Trophoblast cell (in vitro differentiated cells and primary cell): ENCODE measurements around the gene AGAP1.

ENCODE experiments used
- DNase-seq, 2 donors: peaks; one replicate each; pipeline ENCODE4 v3.0.0-alpha.2; 2016
- H2AFZ ChIP-seq: 2 replicates; pipeline ENCODE4 v1.6.1; 2013; ENCODE audit warnings: low read length, moderate library complexity, mild to moderate bottlenecking; ENCODE audit not compliant: insufficient read depth, poor library complexity
- H2AK5ac ChIP-seq: 2 replicates; pipeline ENCODE4 v1.6.1; 2013; ENCODE audit warnings: mild to moderate bottlenecking, low read length
- H2BK120ac ChIP-seq: 2 replicates; pipeline ENCODE4 v1.6.1; 2013; ENCODE audit warnings: low read length, mild to moderate bottlenecking, moderate library complexity; ENCODE audit not compliant: insufficient read depth, poor library complexity
- H2BK12ac ChIP-seq: 2 replicates; pipeline ENCODE4 v1.6.1; 2013; ENCODE audit warnings: mild to moderate bottlenecking, low read length, moderate library complexity
- H2BK5ac ChIP-seq: 2 replicates; pipeline ENCODE4 v1.6.1; 2013; ENCODE audit warnings: low read length, low read depth, moderate library complexity, mild to moderate bottlenecking; ENCODE audit not compliant: poor library complexity
- H3K14ac ChIP-seq: 2 replicates; pipeline ENCODE4 v1.6.1; 2013; ENCODE audit warnings: mild to moderate bottlenecking, low read length
- H3K18ac ChIP-seq: 2 replicates; pipeline ENCODE4 v1.6.1; 2013; ENCODE audit warnings: mild to moderate bottlenecking, low read length
- H3K23ac ChIP-seq: 2 replicates; pipeline ENCODE4 v1.6.1; 2013; ENCODE audit warnings: low read length
- H3K27ac ChIP-seq: 2 replicates; pipeline ENCODE4 v1.5.1; 2013; ENCODE audit warnings: low read depth, mild to moderate bottlenecking, inconsistent platforms, low read length, moderate library complexity
- H3K27me3 ChIP-seq: 2 replicates; pipeline ENCODE4 v1.6.1; 2013; ENCODE audit warnings: inconsistent platforms, mild to moderate bottlenecking, low read length, moderate library complexity; ENCODE audit not compliant: insufficient read depth
- H3K36me3 ChIP-seq, 2 experiments: 1 replicate in 1 of 2; 2 replicates in 1 of 2; pipeline ENCODE4 v1.6.1; 2013; ENCODE audit warnings: low read length in 2 of 2, mild to moderate bottlenecking in 2 of 2, moderate library complexity in 1 of 2; ENCODE audit not compliant: insufficient read depth in 2 of 2, control insufficient read depth in 1 of 2
- H3K4ac ChIP-seq: 2 replicates; pipeline ENCODE4 v1.6.1; 2013; ENCODE audit warnings: low read depth, mild to moderate bottlenecking, low read length, moderate library complexity
- H3K4me1 ChIP-seq, 2 experiments: 1 replicate in 1 of 2; 2 replicates in 1 of 2; pipeline ENCODE4 v1.6.1; 2013; ENCODE audit warnings: low read length in 2 of 2, mild to moderate bottlenecking in 2 of 2, moderate library complexity in 1 of 2; ENCODE audit not compliant: insufficient read depth in 2 of 2, control insufficient read depth in 1 of 2
- H3K4me2 ChIP-seq: 2 replicates; pipeline ENCODE4 v1.6.1; 2013; ENCODE audit warnings: inconsistent platforms, mild to moderate bottlenecking, low read length, moderate library complexity
- H3K4me3 ChIP-seq: 2 replicates; pipeline ENCODE4 v1.5.1; 2013; ENCODE audit warnings: mild to moderate bottlenecking, low read depth, low read length, inconsistent platforms
- H3K79me1 ChIP-seq: one replicate; pipeline ENCODE4 v1.6.1; 2013; ENCODE audit warnings: low read length
- H3K79me2 ChIP-seq: 2 replicates; pipeline ENCODE4 v1.6.1; 2013; ENCODE audit warnings: low read length, mild to moderate bottlenecking; ENCODE audit not compliant: control insufficient read depth, insufficient read depth, poor library complexity
- H3K9ac ChIP-seq: 2 replicates; pipeline ENCODE4 v1.6.1; 2013; ENCODE audit warnings: mild to moderate bottlenecking, low read length
- H3K9me3 ChIP-seq: 2 replicates; pipeline ENCODE4 v1.6.1; 2013; ENCODE audit warnings: low read depth, mild to moderate bottlenecking, control low read depth, inconsistent platforms, low read length; ENCODE audit not compliant: insufficient read depth
- H4K12ac ChIP-seq: 2 replicates; pipeline ENCODE4 v1.6.1; 2013; ENCODE audit warnings: low read depth, mild to moderate bottlenecking, low read length, moderate library complexity
- H4K8ac ChIP-seq: 2 replicates; pipeline ENCODE4 v1.6.1; 2013; ENCODE audit warnings: low read depth, mild to moderate bottlenecking, low read length, moderate library complexity
- H4K91ac ChIP-seq: one replicate; pipeline ENCODE4 v1.6.1; 2013; ENCODE audit warnings: low read depth, mild to moderate bottlenecking, low read length, moderate library complexity
- WGBS: extraction: QIAGEN DNeasy Blood & Tissue Kit; methylation state at CpG from one replicate; pipeline ENCODE4 v1.1.7; 2013; ENCODE audit warnings: missing lambda C conversion rate; ENCODE audit not compliant: insufficient read length, insufficient coverage; ENCODE audit errors: extremely low coverage; 5-methylcytosine and 5-hydroxymethylcytosine counted together

The AGAP1 gene

GRCh38 chr2:235726554-235726953 is 232.7 kb downstream of the AGAP1 start:
- no peak overlapping the region for H2BK12ac ChIP-seq
- WGBS, result no CpG with 5 or more reads among the region's 5 CpGs
- H4K8ac ChIP-seq, result no peak overlapping the region
- H3K9me3 ChIP-seq, result no peaks in the 10 kb centered on the region
- peaks cover 2 to 3% of the 10 kb centered on the region in 2 experiments for H3K36me3 ChIP-seq
- H3K27ac ChIP-seq, result no peak overlapping the region
- no peak for DNase-seq
- H3K4ac ChIP-seq, result no peak overlapping the region
- H3K4me2 ChIP-seq, result no peak overlapping the region
- H3K4me1 ChIP-seq, result peaks cover 0 to 3% of the 10 kb centered on the region in 2 experiments
- no peak overlapping the region for H3K18ac ChIP-seq
- H3K79me1 ChIP-seq, result no peaks in the 10 kb centered on the region
- no peak overlapping the region for H3K4me3 ChIP-seq
- H3K23ac ChIP-seq, result no peak overlapping the region
- no peak overlapping the region for H2BK120ac ChIP-seq
- H2AK5ac ChIP-seq, result no peak overlapping the region
- no peaks in the 10 kb centered on the region for H3K79me2 ChIP-seq
- H3K27me3 ChIP-seq, result no peaks in the 10 kb centered on the region
- no peak overlapping the region for H2AFZ ChIP-seq
- no peak overlapping the region for H4K12ac ChIP-seq
- H3K9ac ChIP-seq, result no peak overlapping the region
- H4K91ac ChIP-seq, result no peak overlapping the region
- H3K14ac ChIP-seq, result no peak overlapping the region
- H2BK5ac ChIP-seq, result no peak overlapping the region

- Histone ChIP-seq H2AK5ac (no peak overlapping the region), H3K79me2 (no peaks in the 10 kb centered on the region), H4K12ac (no peak overlapping the region), H3K14ac (no peak overlapping the region), H2BK120ac (no peak overlapping the region), H3K4me2 (no peak overlapping the region), H3K27me3 (no peaks in the 10 kb centered on the region), H4K91ac (no peak overlapping the region), H3K9me3 (no peaks in the 10 kb centered on the region), H3K9ac (no peak overlapping the region), H3K27ac (no peak overlapping the region), H3K4me3 (no peak overlapping the region), H3K79me1 (no peaks in the 10 kb centered on the region), H3K36me3 (peaks cover 2 to 3% of the 10 kb centered on the region in 2 experiments), H2AFZ (no peak overlapping the region), H4K8ac (no peak overlapping the region), H2BK12ac (no peak overlapping the region), H2BK5ac (no peak overlapping the region), H3K23ac (no peak overlapping the region), H3K4me1 (peaks cover 0 to 3% of the 10 kb centered on the region in 2 experiments), H3K18ac (no peak overlapping the region), H3K4ac (no peak overlapping the region)
- DNase-seq, result no peak
- no CpG with 5 or more reads among the region's 5 CpGs for WGBS
Measured at GRCh38 chr2:235727174-235727573, 233.3 kb downstream of the AGAP1 start.

- Histone ChIP-seq H3K4me1 (peaks cover 0 to 3% of the 10 kb centered on the region in 2 experiments), H3K14ac (no peak overlapping the region), H3K4me3 (no peak overlapping the region), H3K79me1 (no peaks in the 10 kb centered on the region), H2BK120ac (no peak overlapping the region), H2BK5ac (no peak overlapping the region), H3K23ac (no peak overlapping the region), H2BK12ac (no peak overlapping the region), H4K91ac (no peak overlapping the region), H2AFZ (no peak overlapping the region), H4K12ac (no peak overlapping the region), H3K18ac (no peak overlapping the region), H3K27me3 (no peaks in the 10 kb centered on the region), H2AK5ac (no peak overlapping the region), H3K4me2 (no peak overlapping the region), H3K27ac (no peak overlapping the region), H3K9ac (no peak overlapping the region), H4K8ac (no peak overlapping the region), H3K79me2 (no peaks in the 10 kb centered on the region), H3K4ac (no peak overlapping the region), H3K36me3 (peaks cover 0 to 2% of the 10 kb centered on the region in 2 experiments), H3K9me3 (no peaks in the 10 kb centered on the region)
- no peak for DNase-seq
- WGBS, result no CpG with 5 or more reads among the region's 17 CpGs
Measured at GRCh38 chr2:235727891-235728799, 234.3 kb downstream of the AGAP1 start.

GRCh38 chr2:235728800-235729556 is 235.1 kb downstream of the AGAP1 start:
- DNase-seq, result no peak
- no peak overlapping the region for H4K8ac ChIP-seq
- no peak overlapping the region for H3K9ac ChIP-seq
- H4K91ac ChIP-seq, result no peak overlapping the region
- H3K9me3 ChIP-seq, result no peaks in the 10 kb centered on the region
- H2BK12ac ChIP-seq, result no peak overlapping the region
- no peak overlapping the region for H2BK5ac ChIP-seq
- no peak overlapping the region for H4K12ac ChIP-seq
- no peak overlapping the region for H3K27ac ChIP-seq
- H2AFZ ChIP-seq, result no peak overlapping the region
- H3K14ac ChIP-seq, result no peak overlapping the region
- no peaks in the 10 kb centered on the region for H3K79me1 ChIP-seq
- H2BK120ac ChIP-seq, result no peak overlapping the region
- peaks cover 0 to 3% of the 10 kb centered on the region in 2 experiments for H3K4me1 ChIP-seq
- H2AK5ac ChIP-seq, result no peak overlapping the region
- WGBS, result no CpG with 5 or more reads among the region's 12 CpGs
- H3K23ac ChIP-seq, result no peak overlapping the region
- no peaks in the 10 kb centered on the region for H3K36me3 ChIP-seq
- no peaks in the 10 kb centered on the region for H3K79me2 ChIP-seq
- H3K18ac ChIP-seq, result no peak overlapping the region
- H3K4me3 ChIP-seq, result no peak overlapping the region
- no peak overlapping the region for H3K4me2 ChIP-seq
- no peak overlapping the region for H3K4ac ChIP-seq
- H3K27me3 ChIP-seq, result no peaks in the 10 kb centered on the region
